Endothelial cell of umbilical vein (primary cell): ENCODE measurements around the gene CMIP. TPM values are rescaled to one million over a fixed set of nuclear protein-coding genes. Genes with fewer than 3 reads are reported as not detected.

ENCODE experiments used
- BruUV-seq: library from RNA; stranded (reverse); fragments of 400-500 nt; replicated peaks from 2 replicates; lab custom pipeline; 2021; lab: Mats Ljungman, UMichigan
- CTCF ChIA-PET: fragments of 300-600, 350-600 bp; sonication (Branson Sonifier 250); formaldehyde crosslinking; loops from one replicate; lab custom pipeline; 2021; ENCODE audit warnings: antibody characterized with exemption, inconsistent platforms; lab: Charles Lee
- POLR2A ChIA-PET: fragments of 300-600, 350-600 bp; sonication (Branson Sonifier 250); formaldehyde crosslinking; loops from one replicate; lab custom pipeline; 2021; ENCODE audit warnings: antibody characterized with exemption, inconsistent platforms; lab: Charles Lee
- DNase-seq: peaks from one replicate; pipeline ENCODE4 v3.0.0-alpha.2; 2011; ENCODE audit warnings: low read depth, low spot score
- FAIRE-seq: peaks from 2 replicates; lab custom pipeline; 2011; peaks lifted over from hg19 to GRCh38; lab: Jason Lieb, UNC
- H2AFZ ChIP-seq: 2 replicates; pipeline ENCODE4 v1.6.0; 2012; ENCODE audit warnings: low read depth, low read length, control low read depth, inconsistent platforms
- H3K27ac ChIP-seq: 2 replicates; pipeline ENCODE4 v1.5.1; 2011; ENCODE audit warnings: low read depth, mild to moderate bottlenecking, control low read depth, low read length, moderate library complexity; ENCODE audit not compliant: insufficient read depth
- H3K27me3 ChIP-seq, 2 experiments: 2 replicates each; pipeline versions ENCODE4 v1.6.0 to v1.6.1; 2011; ENCODE audit warnings: low read length in 2 of 2, mixed read lengths in 1 of 2; ENCODE audit not compliant: control insufficient read depth in 2 of 2, insufficient read depth in 2 of 2
- H3K36me3 ChIP-seq, 2 experiments: 2 replicates in 1 of 2; 3 replicates in 1 of 2; pipeline ENCODE4 v1.5.1; 2011; ENCODE audit warnings: low read length in 2 of 2, mild to moderate bottlenecking in 1 of 2, moderate library complexity in 1 of 2; ENCODE audit not compliant: control insufficient read depth in 2 of 2, insufficient read depth in 2 of 2; ENCODE audit errors: extremely low read depth in 1 of 2
- H3K4me1 ChIP-seq: 3 replicates; pipeline ENCODE4 v1.5.1; 2011; ENCODE audit warnings: mild to moderate bottlenecking, low read length; ENCODE audit not compliant: control insufficient read depth, insufficient read depth; ENCODE audit errors: extremely low read depth
- H3K4me2 ChIP-seq: 2 replicates; pipeline ENCODE4 v1.6.1; 2011; ENCODE audit warnings: low read length, control low read depth, mixed read lengths; ENCODE audit not compliant: insufficient read depth
- H3K4me3 ChIP-seq, 3 experiments: fragments of 200-600 bp in 1 of 3; sonication (generic), shearing (Covaris generic) in 1 of 3; replicated peaks in 1 of 3; 2 replicates each; pipeline ENCODE4 v1.5.1; 2011 to 2016; ENCODE audit warnings: control low read depth in 3 of 3, low read length in 3 of 3, mild to moderate bottlenecking in 2 of 3, inconsistent platforms in 1 of 3, low read depth in 1 of 3, moderate library complexity in 1 of 3; ENCODE audit not compliant: insufficient read depth in 1 of 3
- H3K79me2 ChIP-seq: 2 replicates; pipeline ENCODE4 v1.6.0; 2012; ENCODE audit warnings: low read length, inconsistent platforms; ENCODE audit not compliant: control insufficient read depth, insufficient read depth
- H3K9ac ChIP-seq: replicated peaks from 2 replicates; pipeline ENCODE3; 2011; ENCODE audit warnings: low read length, control low read depth; ENCODE audit not compliant: insufficient read depth; ENCODE audit errors: extremely low read depth
- H3K9me1 ChIP-seq: replicated peaks from 3 replicates; pipeline ENCODE4 v1.6.0; 2011; ENCODE audit warnings: mild to moderate bottlenecking, low read length; ENCODE audit not compliant: control insufficient read depth, insufficient read depth; ENCODE audit errors: extremely low read depth
- H3K9me3 ChIP-seq: replicated peaks from 2 replicates; pipeline ENCODE4 v1.5.1; 2012; ENCODE audit warnings: low read length, inconsistent platforms; ENCODE audit not compliant: control insufficient read depth, insufficient read depth
- H4K20me1 ChIP-seq: replicated peaks from 2 replicates; pipeline ENCODE3; 2011; ENCODE audit warnings: mild to moderate bottlenecking, low read length; ENCODE audit not compliant: control insufficient read depth, insufficient read depth; ENCODE audit errors: extremely low read depth
- FOS ChIP-seq: IDR thresholded peaks from 2 replicates; pipeline ENCODE4 v1.6.1; 2011; ENCODE audit warnings: mild to moderate bottlenecking, low read length, moderate library complexity, borderline replicate concordance; ENCODE audit not compliant: insufficient read depth
- GATA2 ChIP-seq: IDR thresholded peaks from 2 replicates; pipeline ENCODE4 v1.7.0; 2011; ENCODE audit warnings: low read depth, mild to moderate bottlenecking, moderate library complexity, mixed read lengths, low read length; ENCODE audit not compliant: insufficient read length, insufficient read depth
- JUN ChIP-seq: IDR thresholded peaks from 2 replicates; pipeline ENCODE4 v1.6.1; 2011; ENCODE audit warnings: borderline replicate concordance, low read depth; ENCODE audit not compliant: insufficient read length, insufficient read depth
- MYC ChIP-seq: IDR thresholded peaks from one replicate; pipeline ENCODE4 v1.6.1; 2011; ENCODE audit warnings: mild to moderate bottlenecking, low read depth, low read length
- POLR2A ChIP-seq: IDR thresholded peaks from 2 replicates; pipeline ENCODE4 v1.6.1; 2012; ENCODE audit warnings: low read depth, mild to moderate bottlenecking, control low read depth, low read length
- POLR2AphosphoS5 ChIP-seq: IDR thresholded peaks from 2 replicates; pipeline ENCODE4 v1.6.1; 2012; ENCODE audit warnings: low read depth, mild to moderate bottlenecking, control low read depth, low read length, moderate library complexity; ENCODE audit not compliant: insufficient read depth
- dilution Hi-C: fragments of 300-500 bp; cut with MboI; formaldehyde crosslinking; loops from one replicate; pipeline ENCODE4 v1.15.0; 2019; ENCODE audit warnings: low sequenced_read_pairs; ENCODE audit not compliant: extremely low pct_ligation_motif_present
- intact Hi-C: fragments of 100-400 bp; cut with micrococcal nuclease; formaldehyde crosslinking; loops from one replicate; pipeline ENCODE4 v1.10.0; 2022
- polyA plus RNA-seq, 4 experiments: library from polyadenylated mRNA; depleted of rRNA in 3 of 4; stranded (reverse) in 3 of 4; unstranded in 1 of 4; fragments of >200 nt; gene quantifications; 2 replicates each; pipeline versions ENCODE4 v1.2.1 to v1.2.3, GENCODE V29; 2011 to 2012; ENCODE audit warnings: missing spikeins in 1 of 4
- total RNA-seq: library from RNA; stranded (reverse); gene quantifications from 2 replicates; pipeline ENCODE4 v1.2.3, GENCODE V29; 2021

CMIP gene
- total and polyA plus RNA-seq, 2 donors (not counting 3 experiments of a cell fraction or from before 2014, with no cell fraction given) = 29.0 to 101 TPM

- CTCF ChIA-PET = no interaction called here
- H3K79me2 ChIP-seq = peaks cover 14% of the 10 kb centered on the region
Measured at GRCh38 chr16:81590714-81591544, 146.3 kb downstream of the CMIP start.

GRCh38 chr16:81591545-81591870 is 146.9 kb downstream of the CMIP start:
- no TSS peak for BruUV-seq
- dilution Hi-C loops = no loop called here
- CTCF ChIA-PET = no interaction called here

More at GRCh38 chr16:81590714-81591544, 146.3 kb downstream of the CMIP start:
- H4K20me1 ChIP-seq = no peaks in the 10 kb centered on the region
- no peaks in the 10 kb centered on the region for H3K4me1 ChIP-seq
- H2AFZ ChIP-seq = no peak overlapping the region
- intact Hi-C loops = no loop called here
- no peak overlapping the region for H3K9ac ChIP-seq
- H3K9me3 ChIP-seq = no peaks in the 10 kb centered on the region
- no peaks in the 10 kb centered on the region for H3K9me1 ChIP-seq
- no peak overlapping the region for H3K4me3 ChIP-seq
- H3K27me3 ChIP-seq = no peaks in the 10 kb centered on the region
- no peak overlapping the region for H3K27ac ChIP-seq
- TF ChIP-seq FOS = no peak
- TF ChIP-seq POLR2A = no peak
- no peaks in the 10 kb centered on the region for H3K36me3 ChIP-seq
- FAIRE-seq = no peak
- dilution Hi-C loops = no loop called here
- POLR2A ChIA-PET = no interaction called here
- BruUV-seq = no TSS peak
- H3K4me2 ChIP-seq = no peak overlapping the region
- DNase-seq = no peak

More at GRCh38 chr16:81591545-81591870, 146.9 kb downstream of the CMIP start:
- Histone ChIP-seq H3K27me3 (no peaks in the 10 kb centered on the region), H4K20me1 (no peaks in the 10 kb centered on the region), H3K27ac (no peak overlapping the region), H3K79me2 (peaks cover 10% of the 10 kb centered on the region), H3K4me1 (no peaks in the 10 kb centered on the region), H3K9ac (no peak overlapping the region), H3K36me3 (no peaks in the 10 kb centered on the region), H3K4me2 (no peak overlapping the region), H2AFZ (no peak overlapping the region), H3K9me3 (no peaks in the 10 kb centered on the region), H3K4me3 (no peak overlapping the region), H3K9me1 (no peaks in the 10 kb centered on the region)
- DNase-seq (no peak), FAIRE-seq (no peak)
- POLR2A ChIA-PET = no interaction called here
- intact Hi-C loops = no loop called here
- TF ChIP-seq MYC (no peak), JUN (no peak), FOS (no peak), GATA2 (no peak), POLR2AphosphoS5 (no peak), POLR2A (no peak)
